HG03045 (cell line): ENCODE data around the gene SLIT2.

Experiments
- ATAC-seq: cut with Tn5 transposase; IDR thresholded peaks from one replicate; pipeline ENCODE4 v1.9.1; 2021; ENCODE audit warnings: mild to moderate bottlenecking, moderate library complexity; ENCODE audit not compliant: unreplicated experiment

The SLIT2 gene

GRCh38 chr4:20251796-20252655, at the start of gene SLIT2:
Gene SLIT2, plus strand, starts transcription at chr4:20251905. Its CDS starts 1,911 bp downstream, at chr4:20253816.
- ATAC-seq: peak; percentile 84

- no peak for ATAC-seq
These were observed 48.2 kb upstream of the SLIT2 start for GRCh38 chr4:20203508-20203907.

- ATAC-seq: no peak
These were observed 34.2 kb upstream of the SLIT2 start for GRCh38 chr4:20217521-20217920.

GRCh38 chr4:20217951-20218350, 33.8 kb upstream of the SLIT2 start:
- no peak for ATAC-seq

GRCh38 chr4:20219521-20219920, 32.2 kb upstream of the SLIT2 start:
- no peak for ATAC-seq

- no peak for ATAC-seq
These were observed 13.7 kb upstream of the SLIT2 start for GRCh38 chr4:20237894-20238537.

- ATAC-seq: no peak
These were observed 3.5 kb upstream of the SLIT2 start for GRCh38 chr4:20248155-20248558.

GRCh38 chr4:20249333-20249732, 2.4 kb upstream of the SLIT2 start:
- ATAC-seq: no peak

GRCh38 chr4:20251031-20251795, 492 bp upstream of the SLIT2 start:
- peak; percentile 15 for ATAC-seq

GRCh38 chr4:20252656-20253282, 1.1 kb downstream of the SLIT2 start:
- ATAC-seq: no peak

- no peak for ATAC-seq
These were observed 1.6 kb downstream of the SLIT2 start for GRCh38 chr4:20253283-20253734.

GRCh38 chr4:20253735-20254409, 2.2 kb downstream of the SLIT2 start:
- ATAC-seq: no peak

GRCh38 chr4:20254511-20255250, 3.0 kb downstream of the SLIT2 start:
- ATAC-seq: no peak

GRCh38 chr4:20255251-20255586, 3.5 kb downstream of the SLIT2 start:
- no peak for ATAC-seq

- ATAC-seq: no peak
These were observed 4.1 kb downstream of the SLIT2 start for GRCh38 chr4:20255823-20256222.

- no peak for ATAC-seq
These were observed 4.7 kb downstream of the SLIT2 start for GRCh38 chr4:20256381-20256881.

- no peak for ATAC-seq
These were observed 8.0 kb downstream of the SLIT2 start for GRCh38 chr4:20259707-20260106.

- ATAC-seq: no peak
These were observed 9.1 kb downstream of the SLIT2 start for GRCh38 chr4:20260821-20261220.

GRCh38 chr4:20262221-20262620, 10.5 kb downstream of the SLIT2 start:
- ATAC-seq: no peak

- ATAC-seq: no peak
These were observed 13.0 kb downstream of the SLIT2 start for GRCh38 chr4:20264688-20265087.
